CD4-positive, alpha-beta T cell (primary cell): ENCODE measurements around the gene TTC23L. TPM values are rescaled to one million over a fixed set of nuclear protein-coding genes. Genes with fewer than 3 reads are reported as not detected.

ENCODE experiments used
- ATAC-seq: fragments of 200-7000 bp; cut with Tn5 transposase; one replicate; pipeline ENCODE4 v1.10.0; 2022; ENCODE audit warnings: mild to moderate bottlenecking; ENCODE audit not compliant: poor library complexity
- CTCF ChIA-PET: fragments of 350-600 bp; sonication (Branson Sonifier 250); formaldehyde crosslinking; loops from one replicate; lab custom pipeline; 2021; ENCODE audit warnings: antibody characterized with exemption, inconsistent platforms; lab: Charles Lee
- POLR2A ChIA-PET: fragments of 350-600 bp; sonication (Branson Sonifier 250); formaldehyde crosslinking; loops from one replicate; lab custom pipeline; 2021; ENCODE audit warnings: antibody characterized with exemption, inconsistent platforms; lab: Charles Lee
- DNase-seq, 14 experiments: peaks; one replicate each; pipeline ENCODE4 v3.0.0-alpha.2; 2013 to 2020; ENCODE audit warnings: mixed read lengths in 2 of 14
- H3K27ac ChIP-seq, 2 donors: one replicate each; pipeline versions ENCODE4 v1.5.1 to v1.7.0; 2013; ENCODE audit warnings: low read length in 2 of 2, low read depth in 1 of 2, mild to moderate bottlenecking in 1 of 2
- H3K27me3 ChIP-seq, 2 experiments: 1 replicate in 1 of 2; 2 replicates in 1 of 2; pipeline versions ENCODE4 v1.6.1 to v1.7.0; 2013; ENCODE audit warnings: low read length in 2 of 2, control low read depth in 1 of 2, mild to moderate bottlenecking in 1 of 2, moderate library complexity in 1 of 2; ENCODE audit not compliant: insufficient read depth in 2 of 2, control insufficient read depth in 1 of 2
- H3K36me3 ChIP-seq: one replicate; pipeline ENCODE4 v1.6.1; 2013; ENCODE audit warnings: low read length, control low read depth; ENCODE audit not compliant: insufficient read depth
- H3K4me1 ChIP-seq: one replicate; pipeline ENCODE4 v1.6.1; 2013; ENCODE audit warnings: low read length, control low read depth; ENCODE audit not compliant: insufficient read depth
- H3K4me3 ChIP-seq: one replicate; pipeline ENCODE4 v1.5.1; 2013; ENCODE audit warnings: mild to moderate bottlenecking, low read length, moderate library complexity
- H3K9me3 ChIP-seq, 2 experiments: 1 replicate in 1 of 2; 2 replicates in 1 of 2; pipeline versions ENCODE4 v1.6.1 to v1.7.0; 2013; ENCODE audit warnings: low read length in 2 of 2, mild to moderate bottlenecking in 2 of 2, control low read depth in 1 of 2, moderate library complexity in 1 of 2; ENCODE audit not compliant: control insufficient read depth in 1 of 2, insufficient read depth in 1 of 2
- H3K27ac Mint-ChIP-seq: one replicate; pipeline ENCODE4 v1.8.0; 2020; ENCODE audit warnings: mixed read lengths
- H3K27me3 Mint-ChIP-seq: one replicate; pipeline ENCODE4 v1.8.0; 2021; ENCODE audit warnings: mixed read lengths
- H3K36me3 Mint-ChIP-seq: one replicate; pipeline ENCODE4 v1.8.0; 2021; ENCODE audit warnings: low read depth, mixed read lengths
- H3K4me1 Mint-ChIP-seq: one replicate; pipeline ENCODE4 v1.8.0; 2021; ENCODE audit warnings: low read depth, mixed read lengths
- H3K4me3 Mint-ChIP-seq: one replicate; pipeline ENCODE4 v1.8.0; 2020; ENCODE audit warnings: mild to moderate bottlenecking, mixed read lengths
- H3K9me3 Mint-ChIP-seq: one replicate; pipeline ENCODE4 v1.8.0; 2020; ENCODE audit warnings: mixed read lengths
- intact Hi-C, 2 experiments: fragments of 100-400 bp; cut with DNase I in 1 of 2; cut with micrococcal nuclease in 1 of 2; formaldehyde crosslinking; loops; one replicate each; pipeline versions ENCODE4 v1.15.1 to v1.9.0; 2023 to 2025; cut with DNase I, micrococcal nuclease
- total RNA-seq, 174 experiments: library from RNA in 2 of 174; stranded (reverse) in 2 of 174; gene quantifications; one replicate each; pipeline ENCODE4 v1.2.3 and lab custom pipeline; 2021 to 2026
- TF ChIP-seq, protein P1 (sequence below): fragments of 200-600 bp; IDR thresholded peaks from one replicate; pipeline ENCODE4 v1.8.0; 2022; ENCODE audit warnings: antibody characterized with exemption, mild to moderate bottlenecking

Gene TTC23L
- total RNA-seq, 2 experiments from 2014 or later = 0.20 TPM; not detected in 1

DNA sequence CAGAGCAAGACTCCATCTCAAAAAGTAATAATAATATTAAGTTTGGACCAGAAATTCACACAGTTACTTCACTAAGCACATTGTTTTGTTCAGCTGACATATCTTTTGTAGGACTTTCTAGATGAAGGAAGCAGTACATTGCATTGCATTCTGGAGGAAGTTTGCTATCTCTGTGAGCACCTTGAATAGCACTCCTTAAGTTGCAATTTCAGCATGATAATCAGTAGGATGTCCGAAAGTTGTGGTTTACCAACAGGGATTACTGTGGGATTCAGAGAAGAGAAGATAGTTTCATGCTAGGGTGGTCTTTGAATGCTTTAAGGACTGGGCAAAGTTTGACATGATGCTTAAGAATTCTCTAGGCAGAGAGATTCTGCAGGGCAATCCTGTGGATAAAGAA is 18.4 kb upstream of the TTC23L start:
- no peak overlapping the region for H3K4me3 ChIP-seq
- ATAC-seq (no peak), DNase-seq (no peak)
- peaks cover 0 to 3% of the 10 kb centered on the region in 2 experiments for H3K27me3 ChIP-seq
- H3K4me1 ChIP-seq = no peaks in the 10 kb centered on the region
- CTCF ChIA-PET = no interaction called here
- H3K9me3 ChIP-seq = no peaks in the 10 kb centered on the region
- intact Hi-C loops = no loop called here
- Mint-ChIP-seq H3K4me1 (no peaks in the 10 kb centered on the region), H3K27ac (no peak overlapping the region), H3K9me3 (no peaks in the 10 kb centered on the region), H3K4me3 (no peak overlapping the region), H3K36me3 (no peaks in the 10 kb centered on the region), H3K27me3 (peaks cover 5% of the 10 kb centered on the region)
- H3K36me3 ChIP-seq = no peaks in the 10 kb centered on the region
- TF ChIP-seq, protein P1, sequence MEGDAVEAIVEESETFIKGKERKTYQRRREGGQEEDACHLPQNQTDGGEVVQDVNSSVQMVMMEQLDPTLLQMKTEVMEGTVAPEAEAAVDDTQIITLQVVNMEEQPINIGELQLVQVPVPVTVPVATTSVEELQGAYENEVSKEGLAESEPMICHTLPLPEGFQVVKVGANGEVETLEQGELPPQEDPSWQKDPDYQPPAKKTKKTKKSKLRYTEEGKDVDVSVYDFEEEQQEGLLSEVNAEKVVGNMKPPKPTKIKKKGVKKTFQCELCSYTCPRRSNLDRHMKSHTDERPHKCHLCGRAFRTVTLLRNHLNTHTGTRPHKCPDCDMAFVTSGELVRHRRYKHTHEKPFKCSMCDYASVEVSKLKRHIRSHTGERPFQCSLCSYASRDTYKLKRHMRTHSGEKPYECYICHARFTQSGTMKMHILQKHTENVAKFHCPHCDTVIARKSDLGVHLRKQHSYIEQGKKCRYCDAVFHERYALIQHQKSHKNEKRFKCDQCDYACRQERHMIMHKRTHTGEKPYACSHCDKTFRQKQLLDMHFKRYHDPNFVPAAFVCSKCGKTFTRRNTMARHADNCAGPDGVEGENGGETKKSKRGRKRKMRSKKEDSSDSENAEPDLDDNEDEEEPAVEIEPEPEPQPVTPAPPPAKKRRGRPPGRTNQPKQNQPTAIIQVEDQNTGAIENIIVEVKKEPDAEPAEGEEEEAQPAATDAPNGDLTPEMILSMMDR = no peak
- POLR2A ChIA-PET = no interaction called here
- no peak overlapping the region for H3K27ac ChIP-seq

DNA sequence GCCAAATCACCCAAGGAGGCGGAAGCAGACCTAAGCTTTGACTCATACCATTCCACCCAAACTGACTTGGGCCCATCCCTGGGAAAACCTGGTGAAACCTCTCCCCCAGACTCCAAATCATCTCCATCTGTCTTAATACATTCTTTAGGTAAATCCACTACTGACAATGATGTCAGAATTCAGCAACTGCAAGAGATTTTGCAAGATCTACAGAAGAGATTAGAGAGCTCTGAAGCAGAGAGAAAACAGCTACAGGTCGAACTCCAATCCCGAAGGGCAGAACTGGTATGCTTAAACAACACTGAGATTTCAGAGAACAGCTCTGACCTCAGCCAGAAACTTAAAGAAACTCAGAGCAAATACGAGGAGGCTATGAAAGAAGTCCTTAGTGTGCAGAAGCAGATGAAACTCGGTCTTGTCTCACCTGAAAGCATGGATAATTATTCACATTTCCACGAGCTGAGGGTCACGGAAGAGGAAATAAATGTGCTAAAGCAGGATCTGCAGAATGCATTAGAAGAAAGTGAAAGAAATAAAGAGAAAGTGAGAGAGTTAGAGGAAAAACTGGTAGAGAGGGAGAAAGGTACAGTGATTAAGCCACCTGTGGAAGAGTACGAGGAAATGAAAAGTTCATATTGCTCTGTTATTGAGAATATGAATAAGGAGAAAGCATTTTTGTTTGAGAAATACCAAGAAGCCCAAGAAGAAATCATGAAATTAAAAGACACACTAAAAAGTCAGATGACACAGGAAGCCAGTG is 15.8 kb upstream of the TTC23L start:
- no peak overlapping the region for H3K4me3 ChIP-seq
- no peaks in the 10 kb centered on the region for H3K36me3 ChIP-seq
- ChIA-PET POLR2A (no interaction called here), CTCF (interaction anchor here (1.2 kb wide), 1 partner anchor 10 kb away, joined by 3 read pairs; no protein-coding TSS in a partner anchor)
- intact Hi-C loops = no loop called here
- Mint-ChIP-seq H3K9me3 (no peaks in the 10 kb centered on the region), H3K27ac (no peak overlapping the region), H3K27me3 (peaks cover 5% of the 10 kb centered on the region), H3K4me3 (no peak overlapping the region), H3K36me3 (no peaks in the 10 kb centered on the region), H3K4me1 (no peaks in the 10 kb centered on the region)
- H3K27me3 ChIP-seq = peaks cover 0 to 3% of the 10 kb centered on the region in 2 experiments
- TF ChIP-seq, protein P1 = no peak
- no peak for DNase-seq
- H3K4me1 ChIP-seq = no peaks in the 10 kb centered on the region
- no peaks in the 10 kb centered on the region for H3K9me3 ChIP-seq
- no peak overlapping the region for H3K27ac ChIP-seq
- no peak for ATAC-seq

- H3K4me1 ChIP-seq = no peaks in the 10 kb centered on the region
- no peaks in the 10 kb centered on the region for H3K9me3 ChIP-seq
- no peaks in the 10 kb centered on the region for H3K36me3 ChIP-seq
- no peak overlapping the region for H3K27ac Mint-ChIP-seq
- H3K4me1 Mint-ChIP-seq = no peaks in the 10 kb centered on the region
- no peaks in the 10 kb centered on the region for H3K36me3 Mint-ChIP-seq
- TF ChIP-seq, protein P1 = no peak
- intact Hi-C loops = no loop called here
- no peak overlapping the region for H3K4me3 ChIP-seq
- ATAC-seq (no peak), DNase-seq (no peak)
- no peaks in the 10 kb centered on the region for H3K9me3 Mint-ChIP-seq
- no peak overlapping the region for H3K4me3 Mint-ChIP-seq
- peaks cover 0 to 3% of the 10 kb centered on the region in 2 experiments for H3K27me3 ChIP-seq
- no peak overlapping the region for H3K27ac ChIP-seq
- ChIA-PET POLR2A (no interaction called here), CTCF (no interaction called here)
- peaks cover 5% of the 10 kb centered on the region for H3K27me3 Mint-ChIP-seq
These were observed 12.6 kb upstream of the TTC23L start for GRCh38 chr5:34826347-34826746.
